Jurkat, Clone E6-1 (cell line): ENCODE data around the gene ZNF90. TPM values are rescaled to one million over a fixed set of nuclear protein-coding genes. Genes with fewer than 3 reads are reported as not detected.
"Not testable (repeated sequence)": the region's sequence is repeated elsewhere in the genome, so short reads cannot be mapped to it uniquely, and the experiment has no call there.

Experiments used
- DNase-seq: peaks from one replicate; pipeline ENCODE4 v3.0.0-alpha.2; 2011; ENCODE audit warnings: low read depth, low spot score
- H3K4me3 ChIP-seq: 2 replicates; pipeline ENCODE4 v1.5.1; 2011; ENCODE audit warnings: mild to moderate bottlenecking, low read length, control low read depth, moderate library complexity
- polyA plus RNA-seq: library from polyadenylated mRNA; unstranded; fragments of >200 nt; gene quantifications from one replicate; pipeline ENCODE4 v1.2.1, GENCODE V29; 2012; ENCODE audit warnings: missing spikeins; ENCODE audit not compliant: insufficient read length, insufficient read depth

The ZNF90 gene
- not detected for polyA plus RNA-seq

DNA sequence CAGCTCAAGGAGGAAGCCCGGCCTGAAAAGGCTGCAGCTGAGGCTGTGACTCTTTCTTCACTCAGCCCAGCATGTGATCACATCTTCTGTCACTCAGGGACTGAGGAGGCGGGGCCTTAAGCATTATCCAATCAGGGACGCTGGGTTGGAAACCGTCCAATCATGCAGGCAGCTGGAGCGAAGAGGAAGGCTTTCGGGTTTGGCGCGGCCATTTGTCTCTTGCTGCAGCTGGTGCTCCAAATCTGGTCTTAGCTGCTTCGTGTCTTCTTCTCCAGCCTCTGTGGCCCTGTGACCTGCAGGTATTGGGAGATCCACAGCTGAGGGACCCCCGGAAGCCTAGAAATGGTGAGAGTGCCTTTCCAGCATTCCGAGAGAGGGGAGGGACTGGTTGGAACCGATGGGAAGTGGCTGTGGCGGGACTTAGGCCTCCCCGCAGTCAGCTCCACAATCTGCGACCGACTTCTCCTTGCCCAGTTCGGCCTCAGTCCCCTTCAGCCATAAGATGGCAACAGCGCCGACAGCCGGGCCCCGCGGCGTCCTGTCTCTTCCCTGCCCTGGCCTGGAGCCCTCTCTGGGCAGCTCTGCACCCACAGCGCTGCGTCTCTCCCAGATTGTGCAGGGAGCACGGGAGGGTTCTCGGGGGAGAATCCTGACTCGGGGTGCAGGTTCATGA is at the start of gene ZNF90:
Gene ZNF90 (plus strand): TSS at position 210 of the 673 bp plus-strand sequence. CDS start 133 bp downstream, at position 343.
- H3K4me3 ChIP-seq = no peak within 1 kb of the TSS
- DNase-seq = no peak

DNA sequence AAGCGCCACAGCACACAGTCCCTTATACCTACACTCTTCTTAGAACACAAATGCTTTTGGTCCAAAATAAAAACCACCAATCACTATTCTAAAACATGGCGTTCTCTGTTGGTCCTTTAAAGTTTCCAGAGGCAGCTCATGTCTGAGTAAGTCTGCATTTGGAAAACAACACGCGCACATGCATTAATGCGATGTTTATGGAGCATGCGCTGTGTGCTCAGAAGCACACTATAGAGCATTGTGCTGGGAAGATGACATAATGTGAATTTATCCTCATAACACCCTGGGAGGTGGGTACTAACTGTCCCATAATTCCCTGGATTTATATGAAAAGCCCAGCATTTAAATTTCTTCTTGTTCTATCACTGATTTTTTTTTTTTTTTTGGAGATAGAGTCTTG is 49.2 kb upstream of the ZNF90 start:
- no peak for DNase-seq
- no peak overlapping the region for H3K4me3 ChIP-seq

DNA sequence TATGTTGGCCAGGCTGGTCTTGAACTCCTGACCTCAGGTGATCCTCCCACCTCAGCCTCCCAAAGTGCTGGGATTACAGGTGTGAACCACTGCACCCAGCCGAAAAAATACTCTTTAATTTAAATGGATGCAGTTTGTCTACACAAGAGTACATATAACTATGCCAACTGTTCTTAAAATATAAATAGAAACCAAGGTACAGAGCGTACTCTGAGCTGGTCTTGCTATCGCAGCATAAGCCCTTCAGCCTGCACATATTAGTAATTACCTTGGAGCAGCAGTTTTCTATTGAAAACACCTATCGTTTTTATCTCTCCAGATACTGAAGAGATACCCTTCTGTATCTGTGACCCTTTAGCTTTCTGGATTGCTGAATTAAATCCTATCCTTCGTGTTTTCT is 41.9 kb upstream of the ZNF90 start:
- DNase-seq = no peak

DNA sequence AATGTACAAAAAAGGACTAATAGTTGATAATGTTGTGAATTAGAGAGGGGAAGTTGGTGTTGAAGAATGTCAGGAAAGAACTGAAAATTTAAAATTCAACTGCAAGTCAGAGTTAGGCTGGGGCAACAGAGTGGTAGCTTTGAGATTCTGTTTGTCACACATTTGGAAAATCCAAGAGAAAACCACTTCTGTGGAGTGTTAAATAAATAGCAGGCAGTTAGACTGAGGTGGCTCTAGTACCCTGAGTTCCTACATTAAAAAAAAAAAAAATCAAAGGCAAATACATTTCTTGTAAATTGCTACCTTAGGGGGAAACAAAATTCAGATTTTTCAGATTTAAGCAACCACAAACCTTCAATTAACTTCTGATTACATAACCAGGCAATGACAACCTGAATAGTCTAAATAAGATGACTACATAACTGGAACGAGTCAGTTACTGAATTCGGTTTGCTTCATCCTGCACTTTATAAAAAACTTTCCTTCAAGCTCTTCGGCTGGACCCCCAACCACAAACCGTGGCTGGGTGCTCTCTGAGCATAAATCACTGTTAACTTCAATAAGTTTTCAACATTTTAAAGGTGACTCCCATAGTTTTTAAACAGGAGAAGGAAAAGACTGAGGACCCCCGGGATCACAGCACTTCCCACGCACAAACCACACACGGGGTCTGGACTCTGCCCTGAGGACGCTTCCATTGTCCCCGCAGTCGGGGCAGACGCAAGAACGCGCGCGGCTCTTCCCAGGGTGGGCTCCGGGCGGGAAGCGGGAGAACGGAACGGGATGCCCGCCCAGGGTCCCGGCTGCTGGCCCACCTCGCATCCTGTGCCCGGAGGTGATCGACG is 39.2 kb upstream of the ZNF90 start:
- H3K4me3 ChIP-seq = peak overlapping the region; percentile 62
- DNase-seq = peak; percentile 6

More for the DNA sequence above, 41.9 kb upstream of the ZNF90 start:
- H3K4me3 ChIP-seq = no peak overlapping the region

DNA sequence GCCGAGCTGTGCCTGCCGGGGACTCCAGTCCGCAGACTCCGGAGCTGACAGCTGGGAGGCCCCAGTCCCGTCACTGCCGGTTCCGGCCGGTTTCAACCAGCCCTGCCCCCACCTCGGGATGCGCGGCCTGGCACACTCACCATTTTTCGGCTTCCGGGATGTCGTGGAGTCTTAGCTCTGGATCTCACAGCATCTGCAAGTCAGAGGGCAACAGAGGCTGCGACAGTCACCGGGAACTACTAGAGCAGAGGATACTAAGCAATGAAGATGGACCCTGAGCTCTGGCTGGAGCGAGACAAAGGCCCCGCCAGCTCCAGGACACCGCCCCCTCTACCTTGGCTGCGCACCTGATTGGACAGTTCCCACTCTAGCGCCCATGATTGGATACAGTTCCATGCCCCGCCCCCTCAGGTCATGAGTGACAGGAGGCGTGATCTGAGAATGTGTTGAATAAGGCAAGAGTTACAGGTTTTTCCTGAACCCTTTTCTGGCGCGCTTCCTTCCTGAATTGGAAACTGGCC is 38.5 kb upstream of the ZNF90 start, which contains the start of gene ZNF682:
Gene ZNF682 (minus strand): TSS at position 303 of the 521 bp plus-strand sequence. CDS start 160 bp downstream, at position 143.
- H3K4me3 ChIP-seq = peak within 1 kb of the TSS; percentile 62
- peak; percentile 76 for DNase-seq

DNA sequence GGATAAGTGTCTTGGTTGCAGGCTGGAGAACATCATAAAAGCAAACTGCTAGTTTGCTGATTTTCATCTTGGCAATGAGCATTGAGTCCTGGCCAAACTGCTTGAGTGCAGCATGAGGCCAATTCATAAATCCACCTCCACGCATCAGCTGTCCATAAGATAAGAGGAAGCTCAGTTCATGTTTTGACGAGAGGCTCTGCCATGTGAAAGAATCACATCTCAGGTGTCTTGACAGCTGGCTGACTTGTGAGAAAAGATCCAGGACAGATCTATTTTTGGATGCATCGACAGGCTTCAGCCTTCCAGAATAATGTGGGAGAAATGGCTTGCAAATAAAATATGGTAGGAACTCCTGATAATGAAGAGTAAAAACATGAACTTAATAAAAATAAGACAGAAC is 33.1 kb upstream of the ZNF90 start:
- no peak overlapping the region for H3K4me3 ChIP-seq
- DNase-seq = no peak

DNA sequence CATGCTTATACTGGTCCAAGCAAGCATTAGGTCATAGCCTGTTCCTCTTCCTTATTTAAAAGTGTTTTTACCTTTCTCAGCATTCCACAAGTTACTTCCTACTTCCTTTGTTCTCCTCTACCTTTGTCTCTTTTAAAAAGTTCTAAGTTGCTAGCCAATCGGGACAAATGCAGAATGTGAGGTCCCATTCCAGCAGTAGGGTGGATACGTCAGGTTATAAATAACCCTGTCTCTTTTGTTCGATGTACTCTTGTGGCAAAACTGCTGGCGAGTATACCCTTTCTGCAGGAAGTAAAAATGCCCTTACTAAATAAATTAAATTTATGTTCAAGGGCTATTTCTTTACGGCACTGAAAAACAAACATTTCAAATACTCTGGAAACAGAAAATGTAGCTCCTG is 32.1 kb upstream of the ZNF90 start:
- not testable (repeated sequence) for DNase-seq, H3K4me3 ChIP-seq

DNA sequence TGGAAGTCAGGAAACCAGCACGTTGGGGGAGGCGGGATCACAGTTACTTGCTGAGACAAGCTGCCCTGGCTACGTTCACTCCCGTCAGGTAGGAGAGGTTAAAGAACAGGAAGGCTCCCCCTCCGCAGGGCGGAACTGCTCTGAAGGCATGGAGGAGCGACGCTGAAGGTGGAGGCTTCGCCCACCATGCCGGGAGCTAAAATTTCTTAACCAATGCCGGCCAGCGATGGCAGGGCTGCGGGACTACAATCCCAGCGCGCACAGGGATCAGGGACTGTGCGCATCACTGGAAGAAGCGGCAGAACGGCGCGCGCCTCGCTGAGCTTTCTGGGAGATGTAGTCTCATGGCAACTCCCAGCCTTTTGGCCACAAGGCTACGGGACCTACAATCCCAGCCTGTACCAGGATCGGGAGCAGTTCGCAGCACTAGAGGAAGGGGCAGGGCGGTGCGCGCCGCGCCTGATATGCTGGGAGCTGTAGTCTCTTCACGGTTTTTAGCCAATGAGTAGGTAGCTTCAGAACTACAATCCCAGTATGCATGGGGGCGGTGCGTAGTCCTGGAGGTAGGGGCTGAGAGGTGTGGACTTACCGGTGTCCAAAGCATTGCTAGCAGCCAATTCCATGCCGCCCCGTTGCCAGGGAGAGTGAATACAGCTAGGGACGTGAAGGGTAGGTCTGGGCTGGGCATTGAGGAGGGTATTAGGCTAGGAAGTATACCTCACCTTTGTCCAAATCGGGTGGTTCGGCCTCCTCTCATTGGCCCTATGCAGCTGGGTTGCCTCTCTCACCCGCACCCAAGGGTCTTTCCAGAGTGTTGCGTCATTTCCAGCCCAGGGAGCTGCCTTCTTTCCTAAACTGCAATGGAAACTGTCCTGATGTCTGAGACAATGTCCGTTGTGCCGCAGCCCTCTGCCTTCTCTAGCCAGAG is 25.7 kb upstream of the ZNF90 start:
- H3K4me3 ChIP-seq = no peak overlapping the region
- DNase-seq = no peak

DNA sequence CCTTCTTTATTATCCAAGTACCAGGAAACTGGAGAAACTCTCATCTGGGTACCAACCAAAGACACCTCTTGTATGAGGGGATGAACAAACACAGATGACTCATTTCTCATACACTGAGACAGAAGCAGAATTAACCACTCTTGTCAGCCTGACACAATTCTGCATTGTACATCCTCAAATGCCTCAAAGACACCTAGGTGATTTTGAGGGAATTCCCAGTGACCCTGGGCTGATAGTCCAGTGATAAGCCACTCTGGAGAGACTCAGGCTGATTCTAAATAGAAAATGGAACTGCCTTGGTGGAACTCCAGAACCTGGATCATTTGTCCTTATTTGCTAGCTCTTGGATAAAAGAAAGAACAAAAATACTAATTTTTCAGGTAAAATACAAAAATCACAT is 19.1 kb upstream of the ZNF90 start:
- not testable (repeated sequence) for DNase-seq

DNA sequence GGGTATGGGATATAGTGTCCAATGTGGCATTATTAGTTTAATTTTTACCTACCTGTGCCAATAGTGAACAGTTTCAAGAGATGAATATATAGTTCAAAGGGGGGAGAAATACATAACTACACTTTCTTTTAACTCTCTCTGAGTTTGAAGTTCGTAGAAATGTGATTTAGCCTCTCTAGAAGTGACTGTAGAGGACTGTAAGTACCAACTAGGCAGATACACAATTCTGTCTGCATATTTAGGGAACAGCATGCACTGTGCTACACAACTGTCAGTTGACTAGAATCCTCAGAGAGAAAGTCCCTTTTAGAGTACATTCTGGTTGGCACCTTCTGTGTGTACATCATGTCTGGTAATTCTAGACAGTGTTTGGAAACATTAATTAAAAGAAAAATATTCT is 17.5 kb upstream of the ZNF90 start:
- H3K4me3 ChIP-seq = no peak overlapping the region
- DNase-seq = no peak

More for the DNA sequence above, 19.1 kb upstream of the ZNF90 start:
- not testable (repeated sequence) for H3K4me3 ChIP-seq

DNA sequence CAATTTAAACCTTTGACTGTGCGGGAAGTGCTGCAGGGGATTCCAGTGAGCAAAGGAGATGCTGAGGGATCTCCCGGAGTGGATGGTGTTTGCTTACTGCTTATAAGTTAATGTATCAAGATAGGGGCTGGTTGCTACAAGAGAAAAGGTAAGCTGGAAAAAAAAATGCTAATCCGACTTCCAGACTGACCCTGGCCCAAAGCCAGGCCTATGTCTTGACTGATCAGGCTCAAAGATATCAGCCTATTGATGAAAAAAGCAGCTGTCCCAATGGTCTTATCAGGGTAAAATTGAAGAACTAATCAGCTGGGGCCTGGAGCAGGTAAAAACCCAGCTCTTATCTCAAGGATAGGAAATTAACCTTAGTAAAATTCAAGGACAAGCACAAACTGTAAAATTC is 10.9 kb upstream of the ZNF90 start:
- DNase-seq = no peak
- H3K4me3 ChIP-seq = no peak overlapping the region

DNA sequence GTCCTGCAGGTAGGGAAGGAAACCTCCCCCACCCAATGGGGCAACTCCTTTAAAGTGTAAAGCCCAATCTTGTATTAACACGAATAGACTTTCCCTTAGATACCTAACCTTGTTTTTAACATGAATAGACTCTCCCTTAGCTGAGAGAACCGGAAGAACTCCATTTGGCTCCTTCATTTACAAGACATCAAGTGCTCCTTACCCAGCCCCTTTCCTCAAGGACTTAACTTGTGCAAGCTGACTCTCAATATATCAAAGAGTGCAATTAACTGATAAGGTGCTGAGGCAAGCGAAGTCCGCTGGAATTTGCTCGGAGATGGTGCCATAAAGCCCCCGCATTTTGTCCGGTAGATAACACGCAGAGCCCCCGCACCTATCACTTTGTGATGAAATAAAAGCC is 9.9 kb upstream of the ZNF90 start:
- DNase-seq = no peak
- H3K4me3 ChIP-seq = no peak overlapping the region

DNA sequence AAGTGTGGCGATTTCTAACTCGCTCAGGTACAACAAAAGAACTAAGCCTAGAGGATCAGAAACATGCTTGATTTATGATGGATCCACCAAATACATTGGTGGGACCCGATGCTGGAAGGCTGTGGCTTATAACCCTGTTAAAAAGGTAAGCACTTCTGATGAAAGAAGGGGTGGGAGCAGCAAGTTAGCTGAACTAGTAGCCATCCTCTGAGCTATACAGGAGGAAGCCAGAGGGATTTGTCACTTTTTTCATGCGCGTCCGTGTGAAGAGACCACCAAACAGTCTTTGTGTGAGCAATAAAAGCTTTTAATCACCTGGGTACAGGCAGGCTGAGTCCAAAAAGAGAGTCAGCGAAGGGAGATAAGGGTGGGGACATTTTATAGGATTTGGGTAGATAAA is 9.2 kb upstream of the ZNF90 start:
- not testable (repeated sequence) for H3K4me3 ChIP-seq, DNase-seq

DNA sequence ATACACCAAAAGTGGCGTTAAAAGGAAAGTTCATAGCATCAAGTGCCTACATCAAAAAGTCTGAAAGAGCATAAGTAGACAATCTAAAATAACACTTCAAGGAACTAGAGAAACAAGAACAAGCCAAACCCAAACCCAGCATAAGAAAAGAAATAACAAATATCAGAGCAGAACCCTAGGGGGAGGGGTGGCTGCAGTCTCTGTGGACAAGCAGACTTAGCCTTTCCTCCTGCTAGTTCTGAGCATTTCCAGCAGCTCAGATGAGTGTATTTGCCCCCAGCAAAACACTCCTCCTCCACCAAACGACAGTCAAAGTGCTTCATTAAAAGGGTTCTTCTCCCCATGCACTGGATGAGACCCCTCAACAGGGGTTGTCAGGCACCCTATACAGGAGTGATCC is 7.1 kb upstream of the ZNF90 start:
- H3K4me3 ChIP-seq = no peak overlapping the region
- DNase-seq = no peak

DNA sequence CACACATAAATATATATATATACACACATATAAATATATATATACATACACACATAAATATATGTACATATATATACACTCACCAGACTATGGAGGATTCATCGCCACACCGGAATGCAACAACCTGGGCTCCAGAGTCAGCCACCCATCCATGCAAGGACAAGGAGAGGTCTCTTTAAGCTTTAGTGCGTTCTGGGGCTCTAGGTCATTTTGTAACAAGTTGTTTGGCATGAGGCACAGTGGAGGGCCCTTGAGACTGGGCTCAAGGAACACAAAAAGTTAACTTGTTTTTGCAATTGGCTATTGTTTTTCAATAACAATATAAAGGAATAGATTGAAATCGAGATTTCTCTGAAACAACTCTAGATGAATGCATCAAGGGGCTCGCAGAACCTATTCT is 4.9 kb upstream of the ZNF90 start:
- DNase-seq = no peak
- H3K4me3 ChIP-seq = no peak overlapping the region

DNA sequence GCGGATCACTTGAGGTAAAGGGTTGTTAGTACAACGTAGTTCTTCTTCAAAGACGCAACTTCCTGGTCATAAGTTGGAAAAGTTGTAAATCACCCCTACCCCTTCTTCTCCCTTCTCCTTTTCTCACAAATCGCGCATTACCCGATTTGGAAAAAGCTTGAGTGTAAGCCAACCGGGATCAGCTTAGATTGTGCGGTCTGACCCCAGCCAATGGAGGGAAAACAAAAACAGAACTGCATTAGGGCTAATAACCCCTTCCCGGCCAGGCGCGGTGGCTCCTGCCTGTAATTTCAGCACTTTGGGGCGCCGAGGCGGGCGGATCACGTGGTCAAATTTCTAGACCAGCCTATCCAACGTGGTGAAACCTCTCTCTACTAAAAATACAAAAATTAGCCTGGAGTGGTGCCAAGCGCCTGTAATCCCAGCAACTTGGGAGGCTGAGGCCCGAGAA is 806 bp downstream of the ZNF90 start:
- H3K4me3 ChIP-seq = no peak overlapping the region
- DNase-seq = no peak

DNA sequence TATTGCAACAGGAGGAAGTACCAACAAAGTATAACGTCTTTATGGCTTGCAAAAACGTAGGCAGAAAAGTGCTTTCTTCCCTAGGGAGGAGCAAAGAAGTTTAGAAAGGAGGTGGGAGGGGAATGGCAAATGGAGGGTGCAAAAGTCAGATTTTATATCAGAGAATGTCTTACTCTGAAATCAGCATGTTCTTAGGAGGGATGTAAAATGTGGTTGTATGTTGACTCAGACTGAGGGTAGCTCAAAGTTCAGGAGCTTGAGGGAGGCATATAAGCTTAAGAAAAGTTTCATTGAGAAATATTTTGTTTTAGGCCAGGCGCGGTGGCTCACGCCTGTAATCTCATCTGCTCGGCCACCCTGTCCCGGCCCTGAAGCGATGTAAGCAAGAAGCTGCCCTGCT is 1.7 kb downstream of the ZNF90 start:
- no peak for DNase-seq
- H3K4me3 ChIP-seq = no peak overlapping the region

DNA sequence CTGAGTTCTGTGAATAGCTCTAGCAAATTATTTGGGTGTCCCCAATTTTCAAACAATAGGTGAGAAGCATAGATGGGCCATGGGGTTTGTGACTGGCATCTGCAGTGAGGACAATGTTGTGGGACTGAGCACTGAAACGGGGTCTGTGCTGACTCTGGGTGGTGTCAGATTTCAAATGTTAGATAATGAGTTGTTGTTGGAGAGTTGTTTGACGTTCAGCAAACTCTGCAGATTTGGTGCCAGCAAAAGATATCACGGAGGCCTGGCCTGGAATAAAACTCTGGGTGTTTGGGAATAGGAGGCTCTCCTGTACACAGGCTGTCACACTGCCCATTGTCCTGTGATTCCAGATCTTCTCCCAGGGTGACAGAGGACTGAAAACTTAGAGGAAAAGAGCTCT is 2.9 kb downstream of the ZNF90 start:
- no peak overlapping the region for H3K4me3 ChIP-seq
- DNase-seq = no peak

DNA sequence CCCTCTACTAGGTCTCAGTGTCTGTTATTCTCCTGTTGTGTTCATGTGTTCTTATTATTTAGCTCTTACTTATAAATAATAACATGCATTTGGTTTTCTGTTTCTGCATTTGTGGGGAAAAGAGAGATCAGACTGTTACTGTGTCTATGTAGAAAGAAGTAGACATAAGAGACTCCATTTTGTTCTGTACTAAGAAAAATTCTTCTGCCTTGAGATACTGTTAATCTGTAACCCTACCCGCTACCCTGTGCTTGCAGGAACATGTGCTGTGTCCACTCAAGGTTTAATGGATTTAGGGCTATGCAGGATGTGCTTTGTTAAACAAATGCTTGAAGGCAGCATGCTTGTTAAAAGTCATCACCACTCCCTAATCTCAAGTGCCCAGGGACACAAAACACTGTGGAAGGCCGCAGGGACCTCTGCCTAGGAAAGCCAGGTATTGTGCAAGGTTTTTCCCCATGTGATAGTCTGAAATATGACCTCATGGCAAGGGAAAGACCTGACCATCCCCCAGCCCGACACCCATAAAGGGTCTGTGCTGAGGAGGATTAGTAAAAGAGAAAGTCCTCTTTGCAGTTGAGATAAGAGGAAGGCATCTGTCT is 4.5 kb downstream of the ZNF90 start:
- DNase-seq, H3K4me3 ChIP-seq: not testable (repeated sequence)
